Spleen (tissue), 7 donors: ENCODE results near the gene HMX2.

Source experiments
- CTCF ChIP-seq, 11 experiments: fragments of 200-600 bp in 7 of 11; fragments of 450-650 bp in 4 of 11; sonication (generic) in 4 of 11; IDR thresholded peaks in 8 of 11; conservative IDR thresholded peaks in 3 of 11; 1 replicate in 7 of 11; 2 replicates in 4 of 11; pipeline versions ENCODE4 v1.4.0 to v1.8.0; 2016 to 2021; ENCODE audit warnings: antibody characterized with exemption in 11 of 11, inconsistent platforms in 4 of 11, mild to moderate bottlenecking in 1 of 11
- POLR2A ChIP-seq, 3 donors: fragments of 450-650 bp; IDR thresholded peaks; one replicate each; pipeline ENCODE4 v1.5.1; 2017; ENCODE audit warnings: antibody characterized with exemption in 3 of 3, mild to moderate bottlenecking in 1 of 3
- donor health status: DM: no; HTN: no; CAD: no; lungs with moderate emphysema.
- donor health status: DM: no; HTN: no; CAD: no.
- donor health status: DM: no; HTN: no; CAD: no.

- no peak for TF ChIP-seq CTCF (IDR thresholded peaks at IDR 0.05 in 8 of 11, conservative IDR thresholded peaks at IDR 0.05 in 3 of 11)
- TF ChIP-seq POLR2A (IDR thresholded peaks at IDR 0.05) = no peak
These were observed 39.8 kb downstream of the HMX2 start for GRCh38 chr10:123187781-123188180.
